Measurements from ENCODE around the gene CDH4. TPM values are rescaled to one million over a fixed set of nuclear protein-coding genes. Genes with fewer than 3 reads are reported as not detected.

Gene CDH4
- total RNA-seq, 4 donors from 2014 or later = under 0.01 to 0.56 (median 0.19) TPM; not detected in 1

GRCh38 chr20:61442075-61442670, 190.1 kb downstream of the CDH4 start:
- DNase-seq (ENCODE audit: low spot score) (no peak), ATAC-seq (ENCODE audit: low FRiP score) (no peak)

DNA sequence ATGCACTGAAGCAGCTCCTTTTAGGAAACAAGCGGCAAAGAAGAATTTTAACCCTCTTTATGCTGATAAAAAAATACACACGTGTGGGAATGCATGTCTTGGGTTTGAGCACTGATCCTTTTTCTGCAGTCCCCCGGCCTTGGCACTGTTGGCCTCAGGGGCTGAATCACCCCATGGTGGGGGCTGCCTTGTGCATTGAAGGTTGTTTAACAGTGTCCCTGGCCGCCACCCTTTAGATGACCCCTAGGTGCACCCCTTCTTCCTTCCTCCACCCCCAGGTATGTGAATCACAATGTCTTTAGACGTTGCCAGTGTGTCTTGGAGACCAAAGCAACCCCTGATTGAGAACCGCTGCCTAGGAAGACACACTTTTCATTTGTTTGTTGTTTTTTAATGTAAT, 190.7 kb downstream of the CDH4 start:
- no peak for TF ChIP-seq CTCF (IDR thresholded peaks at IDR 0.05)
- DNase-seq (ENCODE audit: low spot score) (no peak), ATAC-seq (ENCODE audit: low FRiP score) (no peak)

More at GRCh38 chr20:61442075-61442670, 190.1 kb downstream of the CDH4 start:
- no peak for TF ChIP-seq CTCF (IDR thresholded peaks at IDR 0.05)

DNA sequence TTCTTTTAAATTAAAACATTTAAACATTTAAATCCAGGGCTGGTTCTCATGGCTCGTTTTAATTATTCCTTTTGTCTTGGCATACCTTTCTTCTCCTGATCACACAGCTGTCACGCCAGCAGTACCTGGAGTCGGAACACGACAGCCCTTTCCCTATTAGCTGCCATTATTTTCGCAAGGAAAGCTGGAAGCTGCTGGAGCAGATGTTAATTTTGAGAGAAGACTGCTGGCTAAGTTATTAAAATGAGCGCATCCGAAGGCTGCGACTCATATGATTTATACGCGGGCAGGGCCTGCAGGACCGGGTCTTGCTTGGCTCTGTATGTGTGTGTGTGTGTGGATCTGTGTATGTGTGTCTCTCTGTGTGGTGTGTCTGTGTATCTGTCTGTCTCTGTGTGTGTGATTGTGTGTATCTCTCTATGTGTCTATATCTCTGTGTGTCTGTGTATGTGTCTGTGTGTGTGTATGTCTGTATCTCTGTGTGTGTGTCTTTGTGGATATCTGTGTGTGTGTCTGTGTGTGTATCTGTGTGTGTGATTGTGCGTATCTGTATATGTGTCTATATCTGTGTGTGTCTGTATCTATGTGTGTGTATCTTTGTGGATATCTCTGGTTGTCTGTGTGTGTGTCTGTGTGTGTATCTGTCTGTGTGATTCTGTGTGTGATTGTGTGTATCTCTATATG, 191.5 kb downstream of the CDH4 start:
- no peak for DNase-seq (ENCODE audit: low spot score)
- no peak for TF ChIP-seq CTCF (IDR thresholded peaks at IDR 0.05)
- ATAC-seq (ENCODE audit: low FRiP score) = no peak

DNA sequence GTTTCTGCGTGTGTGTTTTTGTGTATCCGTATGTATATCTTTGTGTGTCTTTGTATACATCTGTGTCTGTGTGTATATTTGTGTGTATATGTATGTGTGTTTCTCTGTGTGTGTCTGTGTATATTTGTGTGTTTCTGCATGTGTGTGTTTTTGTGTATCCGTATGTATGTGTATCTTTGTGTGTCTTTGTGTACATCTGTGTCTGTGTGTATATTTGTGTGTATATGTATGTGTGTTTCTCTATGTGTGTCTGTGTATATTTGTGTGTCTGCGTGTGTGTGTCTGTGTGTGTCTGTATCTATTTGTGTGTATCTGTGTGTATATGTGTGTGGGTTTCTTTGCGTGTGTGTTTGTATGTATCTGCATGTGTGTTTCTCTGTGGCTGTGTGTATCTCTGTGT, 192.6 kb downstream of the CDH4 start:
- DNase-seq (ENCODE audit: low spot score) (no peak), ATAC-seq (ENCODE audit: low FRiP score) (no peak)
- no peak for TF ChIP-seq CTCF (IDR thresholded peaks at IDR 0.05)

DNA sequence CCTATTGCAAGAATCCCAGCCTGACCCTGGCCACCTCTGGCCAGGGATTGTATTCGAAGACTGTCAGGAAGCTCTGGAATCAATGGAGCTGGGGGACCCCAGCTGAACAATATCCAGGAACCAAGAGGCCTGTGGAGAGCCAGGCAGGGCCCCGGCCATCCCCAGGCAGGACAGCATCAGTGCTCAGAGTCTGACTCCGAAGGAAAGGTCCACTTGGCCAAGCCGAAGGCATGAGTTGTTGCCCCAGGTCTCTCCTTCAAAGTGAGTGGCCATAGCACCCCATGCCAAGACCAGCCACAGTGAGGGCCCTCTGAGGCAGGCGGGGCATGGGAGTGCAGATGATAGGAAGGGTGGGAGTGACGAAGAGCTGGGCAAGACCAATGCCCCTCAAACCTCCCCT, 193.1 kb downstream of the CDH4 start:
- no peak for DNase-seq (ENCODE audit: low spot score)
- no peak for TF ChIP-seq CTCF (IDR thresholded peaks at IDR 0.05)
- ATAC-seq (ENCODE audit: low FRiP score) = no peak

DNA sequence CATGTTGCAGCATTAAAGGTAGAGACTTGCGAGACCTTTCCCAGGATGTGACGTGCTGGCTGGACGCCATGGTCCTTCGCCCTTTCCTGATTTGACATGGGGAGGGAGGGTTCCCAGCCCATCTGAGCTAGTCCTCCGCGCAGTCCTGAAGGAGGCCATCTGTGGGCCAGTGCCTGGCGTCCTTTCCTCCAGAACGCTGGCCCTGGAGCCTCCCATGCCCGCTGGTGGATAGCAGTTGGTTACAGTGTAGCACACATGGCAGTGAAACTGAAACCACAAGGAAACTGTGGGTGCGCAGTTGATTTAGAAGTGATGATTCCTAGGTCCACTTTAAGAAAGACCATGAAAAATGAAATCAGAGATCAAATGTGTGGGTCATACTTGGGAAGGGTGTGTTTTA, 193.7 kb downstream of the CDH4 start:
- TF ChIP-seq CTCF (IDR thresholded peaks at IDR 0.05) = no peak
- no peak for DNase-seq (ENCODE audit: low spot score)
- no peak for ATAC-seq (ENCODE audit: low FRiP score)

- no peak for ATAC-seq (ENCODE audit: low FRiP score)
Measured at GRCh38 chr20:61447952-61448351, 195.9 kb downstream of the CDH4 start.

More at GRCh38 chr20:61447952-61448351, 195.9 kb downstream of the CDH4 start:
- no peak for TF ChIP-seq CTCF (IDR thresholded peaks at IDR 0.05)
- DNase-seq (ENCODE audit: low spot score) = no peak
